ENCODE results near the gene NHSL2.

Gene NHSL2

GRCh38 chrX:72031634-72032033, 121.0 kb downstream of the NHSL2 start:
- DNase-seq (ENCODE audit: extremely low read depth, low read depth), result no peak

GRCh38 chrX:72037601-72038000, 127.0 kb downstream of the NHSL2 start:
- TF ChIP-seq CTCF (IDR thresholded peaks at IDR 0.05; ENCODE audit: low read depth, low read length, missing control alignments), result no peak
- no peak overlapping the region for H3K4me3 ChIP-seq (replicated peaks; ENCODE audit: low read depth, low read length)
- DNase-seq (ENCODE audit: extremely low read depth, low read depth), result no peak

More at GRCh38 chrX:72031634-72032033, 121.0 kb downstream of the NHSL2 start:
- H3K4me3 ChIP-seq (replicated peaks; ENCODE audit: low read depth, low read length), result no peak overlapping the region
- no peak for TF ChIP-seq CTCF (IDR thresholded peaks at IDR 0.05; ENCODE audit: low read depth, low read length, missing control alignments)

GRCh38 chrX:72038016-72038415, 127.4 kb downstream of the NHSL2 start:
- no peak for TF ChIP-seq CTCF (IDR thresholded peaks at IDR 0.05; ENCODE audit: low read depth, low read length, missing control alignments)
- DNase-seq (ENCODE audit: extremely low read depth, low read depth), result no peak
- no peak overlapping the region for H3K4me3 ChIP-seq (replicated peaks; ENCODE audit: low read depth, low read length)

DNA sequence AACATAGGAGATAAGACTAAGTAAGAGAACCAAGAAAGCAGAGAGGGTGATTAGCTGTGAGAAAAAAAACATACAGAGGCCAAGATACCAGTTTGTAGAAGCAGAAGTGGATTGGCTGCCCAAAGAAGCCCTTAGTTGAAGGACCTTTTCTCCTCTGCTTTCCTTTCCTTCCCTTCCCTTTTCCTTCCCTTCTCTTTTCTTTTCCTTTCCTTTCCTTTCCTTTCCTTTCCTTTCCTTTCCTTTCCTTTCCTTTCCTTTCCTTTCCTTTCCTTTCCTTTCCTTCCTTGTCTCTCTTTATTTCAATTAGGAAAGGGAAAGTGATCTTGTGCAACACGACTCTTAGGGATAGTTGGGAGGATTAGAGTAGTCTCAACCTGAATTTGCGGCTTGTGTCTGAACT, 128.2 kb downstream of the NHSL2 start:
- no peak overlapping the region for H3K4me3 ChIP-seq (replicated peaks; ENCODE audit: low read depth, low read length)
- DNase-seq (ENCODE audit: extremely low read depth, low read depth), result no peak
- no peak for TF ChIP-seq CTCF (IDR thresholded peaks at IDR 0.05; ENCODE audit: low read depth, low read length, missing control alignments)

DNA sequence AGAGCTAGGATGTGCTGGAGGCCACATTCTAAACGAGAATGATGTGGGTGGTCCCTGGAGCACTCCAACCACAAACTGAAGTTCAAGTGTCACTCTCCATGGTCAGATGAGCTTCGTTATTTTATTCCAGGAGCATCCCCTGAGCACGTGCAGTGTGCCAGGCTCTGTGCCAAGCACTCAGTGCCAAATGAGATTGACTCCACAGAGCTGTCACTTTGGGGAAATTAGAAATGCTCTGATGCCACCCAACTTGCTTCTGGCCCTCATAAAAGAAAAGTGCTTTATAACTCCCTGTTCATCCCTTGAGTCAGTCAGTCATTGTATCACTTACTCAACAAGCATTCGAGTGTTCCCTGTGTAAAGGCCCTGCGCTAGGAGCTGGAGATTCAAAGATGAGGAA, 129.9 kb downstream of the NHSL2 start:
- TF ChIP-seq CTCF (IDR thresholded peaks at IDR 0.05; ENCODE audit: low read depth, low read length, missing control alignments), result no peak
- H3K4me3 ChIP-seq (replicated peaks; ENCODE audit: low read depth, low read length), result no peak overlapping the region
- no peak for DNase-seq (ENCODE audit: extremely low read depth, low read depth)

- TF ChIP-seq CTCF (IDR thresholded peaks at IDR 0.05; ENCODE audit: low read depth, low read length, missing control alignments), result no peak
- H3K4me3 ChIP-seq (replicated peaks; ENCODE audit: low read depth, low read length), result no peak overlapping the region
- no peak for DNase-seq (ENCODE audit: extremely low read depth, low read depth)
Observed at GRCh38 chrX:72041176-72041575, 130.5 kb downstream of the NHSL2 start.
